Thyroid gland (tissue), 4 donors: ENCODE data around the gene OXLD1.

Experiments used
- POLR2A ChIP-seq, 2 donors: fragments of 450-650 bp; IDR thresholded peaks; one replicate each; pipeline ENCODE4 v1.6.1; 2017; ENCODE audit warnings: antibody characterized with exemption in 2 of 2, mild to moderate bottlenecking in 2 of 2, moderate library complexity in 1 of 2
- TF ChIP-seq, protein P1 (sequence below), 6 experiments: fragments of 200-600 bp in 3 of 6; fragments of 450-650 bp in 3 of 6; sonication (generic) in 3 of 6; IDR thresholded peaks; one replicate each; pipeline ENCODE4 v1.5.1; 2016 to 2019; ENCODE audit warnings: antibody characterized with exemption in 6 of 6, mild to moderate bottlenecking in 2 of 6, inconsistent platforms in 1 of 6, moderate library complexity in 1 of 6

DNA sequence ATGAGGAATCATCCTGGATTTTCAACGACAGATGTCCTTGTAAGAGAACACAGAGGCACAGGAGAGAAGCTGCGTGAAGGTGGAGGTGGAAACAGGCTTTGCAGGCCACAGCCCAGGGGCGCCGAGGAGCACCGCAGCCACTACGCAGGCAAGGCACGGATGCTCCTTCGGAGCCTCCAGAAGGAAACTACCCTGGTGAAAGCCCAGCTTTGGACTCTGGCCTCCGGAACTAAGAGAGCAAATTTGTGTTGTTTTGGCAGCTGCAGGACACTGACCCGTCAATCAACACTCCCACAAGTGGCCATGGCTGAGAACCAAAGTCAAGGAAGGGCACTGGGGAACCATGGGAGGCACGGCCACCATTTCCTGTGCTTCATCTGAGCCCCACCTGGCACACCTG, 13.7 kb upstream of the OXLD1 start:
- TF ChIP-seq POLR2A (IDR thresholded peaks at IDR 0.05): no peak
- TF ChIP-seq, protein P1, sequence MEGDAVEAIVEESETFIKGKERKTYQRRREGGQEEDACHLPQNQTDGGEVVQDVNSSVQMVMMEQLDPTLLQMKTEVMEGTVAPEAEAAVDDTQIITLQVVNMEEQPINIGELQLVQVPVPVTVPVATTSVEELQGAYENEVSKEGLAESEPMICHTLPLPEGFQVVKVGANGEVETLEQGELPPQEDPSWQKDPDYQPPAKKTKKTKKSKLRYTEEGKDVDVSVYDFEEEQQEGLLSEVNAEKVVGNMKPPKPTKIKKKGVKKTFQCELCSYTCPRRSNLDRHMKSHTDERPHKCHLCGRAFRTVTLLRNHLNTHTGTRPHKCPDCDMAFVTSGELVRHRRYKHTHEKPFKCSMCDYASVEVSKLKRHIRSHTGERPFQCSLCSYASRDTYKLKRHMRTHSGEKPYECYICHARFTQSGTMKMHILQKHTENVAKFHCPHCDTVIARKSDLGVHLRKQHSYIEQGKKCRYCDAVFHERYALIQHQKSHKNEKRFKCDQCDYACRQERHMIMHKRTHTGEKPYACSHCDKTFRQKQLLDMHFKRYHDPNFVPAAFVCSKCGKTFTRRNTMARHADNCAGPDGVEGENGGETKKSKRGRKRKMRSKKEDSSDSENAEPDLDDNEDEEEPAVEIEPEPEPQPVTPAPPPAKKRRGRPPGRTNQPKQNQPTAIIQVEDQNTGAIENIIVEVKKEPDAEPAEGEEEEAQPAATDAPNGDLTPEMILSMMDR (IDR thresholded peaks at IDR 0.05): no peak
